Measurements from ENCODE around the gene KIF22. TPM values are rescaled to one million over a fixed set of nuclear protein-coding genes. Genes with fewer than 3 reads are reported as not detected.

KIF22 gene
- total and polyA plus RNA-seq, 2 donors (not counting 1 experiment from before 2014, with no cell fraction given) = 12.3 to 17.7 TPM

- peak overlapping the region; percentile 58 to 79 (median 72) for H3K4me3 ChIP-seq (replicated peaks in 1 of 4; ENCODE audit: control extremely low read depth in 1 of 4, insufficient read depth in 1 of 4, low read depth in 3 of 4, low read length in 4 of 4)
- H3K9ac ChIP-seq (ENCODE audit: insufficient read depth, low read length) = peak overlapping the region; percentile 40
- H3K4me1 ChIP-seq (ENCODE audit: control insufficient read depth, extremely low read depth, insufficient read depth, low read length) = peaks cover 29% of the 10 kb centered on the region
- peak overlapping the region; percentile 81 for H3K27ac ChIP-seq (ENCODE audit: insufficient read depth, low read length)
- H3K79me2 ChIP-seq (ENCODE audit: control insufficient read depth, insufficient read depth, low read length) = peaks cover 31% of the 10 kb centered on the region
- no peak overlapping the region for H2AFZ ChIP-seq (ENCODE audit: low read length)
- no peaks in the 10 kb centered on the region for H4K20me1 ChIP-seq (ENCODE audit: control insufficient read depth, extremely low read depth, insufficient read depth, low read length)
- peak overlapping the region; percentile 92 for H3K4me2 ChIP-seq (ENCODE audit: extremely low read depth, insufficient read depth, low read length)
- peaks cover 12% of the 10 kb centered on the region for H3K36me3 ChIP-seq (ENCODE audit: control insufficient read depth, insufficient read depth, low read length)
- no peak for DNase-seq (ENCODE audit: low read depth in 2 of 2)
- H3K9me3 ChIP-seq (ENCODE audit: control insufficient read depth, insufficient read depth, low read depth, low read length) = no peaks in the 10 kb centered on the region
- H3K27me3 ChIP-seq (ENCODE audit: control insufficient read depth, insufficient read depth, low read length) = no peaks in the 10 kb centered on the region
- TF ChIP-seq, protein P1, sequence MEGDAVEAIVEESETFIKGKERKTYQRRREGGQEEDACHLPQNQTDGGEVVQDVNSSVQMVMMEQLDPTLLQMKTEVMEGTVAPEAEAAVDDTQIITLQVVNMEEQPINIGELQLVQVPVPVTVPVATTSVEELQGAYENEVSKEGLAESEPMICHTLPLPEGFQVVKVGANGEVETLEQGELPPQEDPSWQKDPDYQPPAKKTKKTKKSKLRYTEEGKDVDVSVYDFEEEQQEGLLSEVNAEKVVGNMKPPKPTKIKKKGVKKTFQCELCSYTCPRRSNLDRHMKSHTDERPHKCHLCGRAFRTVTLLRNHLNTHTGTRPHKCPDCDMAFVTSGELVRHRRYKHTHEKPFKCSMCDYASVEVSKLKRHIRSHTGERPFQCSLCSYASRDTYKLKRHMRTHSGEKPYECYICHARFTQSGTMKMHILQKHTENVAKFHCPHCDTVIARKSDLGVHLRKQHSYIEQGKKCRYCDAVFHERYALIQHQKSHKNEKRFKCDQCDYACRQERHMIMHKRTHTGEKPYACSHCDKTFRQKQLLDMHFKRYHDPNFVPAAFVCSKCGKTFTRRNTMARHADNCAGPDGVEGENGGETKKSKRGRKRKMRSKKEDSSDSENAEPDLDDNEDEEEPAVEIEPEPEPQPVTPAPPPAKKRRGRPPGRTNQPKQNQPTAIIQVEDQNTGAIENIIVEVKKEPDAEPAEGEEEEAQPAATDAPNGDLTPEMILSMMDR (conservative IDR thresholded peaks at IDR 0.05 in 1 of 2, IDR thresholded peaks at IDR 0.05 in 1 of 2; ENCODE audit: low read depth in 1 of 2, low read length in 2 of 2) = no peak
- no peak for TF ChIP-seq EZH2 (IDR thresholded peaks at IDR 0.05; ENCODE audit: low read length, missing control alignments)
Measured at GRCh38 chr16:29808219-29808900, 17.8 kb downstream of the KIF22 start.

- Histone ChIP-seq H3K27ac (ENCODE audit: insufficient read depth, low read length) (peak overlapping the region; percentile 81), H3K9ac (ENCODE audit: insufficient read depth, low read length) (no peak overlapping the region)
- DNase-seq (ENCODE audit: low read depth in 2 of 2) = no peak
Measured at GRCh38 chr16:29809031-29809747, 18.6 kb downstream of the KIF22 start.

More at GRCh38 chr16:29809031-29809747, 18.6 kb downstream of the KIF22 start:
- Histone ChIP-seq H3K4me3 (replicated peaks in 1 of 4; ENCODE audit: control extremely low read depth in 1 of 4, insufficient read depth in 1 of 4, low read depth in 3 of 4, low read length in 4 of 4) (peak overlapping the region in 3 of 4 experiments; percentile 58 to 74 (median 71)), H3K9me3 (ENCODE audit: control insufficient read depth, insufficient read depth, low read depth, low read length) (no peaks in the 10 kb centered on the region), H3K27me3 (ENCODE audit: control insufficient read depth, insufficient read depth, low read length) (no peaks in the 10 kb centered on the region), H3K4me1 (ENCODE audit: control insufficient read depth, extremely low read depth, insufficient read depth, low read length) (peaks cover 29% of the 10 kb centered on the region), H3K79me2 (ENCODE audit: control insufficient read depth, insufficient read depth, low read length) (peaks cover 33% of the 10 kb centered on the region), H4K20me1 (ENCODE audit: control insufficient read depth, extremely low read depth, insufficient read depth, low read length) (no peaks in the 10 kb centered on the region), H2AFZ (ENCODE audit: low read length) (no peak overlapping the region), H3K36me3 (ENCODE audit: control insufficient read depth, insufficient read depth, low read length) (peaks cover 12% of the 10 kb centered on the region), H3K4me2 (ENCODE audit: extremely low read depth, insufficient read depth, low read length) (peak overlapping the region; percentile 92)
- TF ChIP-seq, protein P1 (conservative IDR thresholded peaks at IDR 0.05 in 1 of 2, IDR thresholded peaks at IDR 0.05 in 1 of 2; ENCODE audit: low read depth in 1 of 2, low read length in 2 of 2) = no peak
- no peak for TF ChIP-seq EZH2 (IDR thresholded peaks at IDR 0.05; ENCODE audit: low read length, missing control alignments)

Measured in fibroblast of lung (primary cell).